ENCODE measurements around the gene PPP2R5E. TPM values are rescaled to one million over a fixed set of nuclear protein-coding genes. Genes with fewer than 3 reads are reported as not detected.
"Not testable (repeated sequence)": the region's sequence is repeated elsewhere in the genome, so short reads cannot be mapped to it uniquely, and the experiment has no call there.

Gene PPP2R5E
- total RNA-seq, 6 experiments from 2014 or later, result 12.5 to 34.8 (median 18.2) TPM

DNA sequence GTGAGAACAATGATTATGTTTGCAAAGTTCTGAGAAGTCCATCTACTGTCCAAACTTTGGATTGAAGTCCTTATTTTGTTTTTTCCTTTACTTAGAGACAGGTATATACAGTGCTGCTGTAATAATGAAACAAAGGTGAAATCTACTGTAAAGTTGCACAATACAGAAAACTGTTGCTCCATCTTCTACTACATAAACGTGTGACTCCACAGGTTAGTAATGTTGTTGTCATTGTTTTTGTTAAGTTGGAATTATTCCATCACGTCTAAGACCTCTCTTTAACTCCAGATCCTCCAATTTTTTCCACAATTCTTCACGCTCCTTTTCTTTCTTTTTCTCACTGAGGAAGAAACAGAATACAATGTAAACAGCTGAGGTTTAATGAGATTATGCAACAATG is 167.4 kb downstream of the PPP2R5E start:
- DNase-seq (no peak), ATAC-seq (peak in 1 of 4 donors; percentile 21)
- TF ChIP-seq, protein P1, sequence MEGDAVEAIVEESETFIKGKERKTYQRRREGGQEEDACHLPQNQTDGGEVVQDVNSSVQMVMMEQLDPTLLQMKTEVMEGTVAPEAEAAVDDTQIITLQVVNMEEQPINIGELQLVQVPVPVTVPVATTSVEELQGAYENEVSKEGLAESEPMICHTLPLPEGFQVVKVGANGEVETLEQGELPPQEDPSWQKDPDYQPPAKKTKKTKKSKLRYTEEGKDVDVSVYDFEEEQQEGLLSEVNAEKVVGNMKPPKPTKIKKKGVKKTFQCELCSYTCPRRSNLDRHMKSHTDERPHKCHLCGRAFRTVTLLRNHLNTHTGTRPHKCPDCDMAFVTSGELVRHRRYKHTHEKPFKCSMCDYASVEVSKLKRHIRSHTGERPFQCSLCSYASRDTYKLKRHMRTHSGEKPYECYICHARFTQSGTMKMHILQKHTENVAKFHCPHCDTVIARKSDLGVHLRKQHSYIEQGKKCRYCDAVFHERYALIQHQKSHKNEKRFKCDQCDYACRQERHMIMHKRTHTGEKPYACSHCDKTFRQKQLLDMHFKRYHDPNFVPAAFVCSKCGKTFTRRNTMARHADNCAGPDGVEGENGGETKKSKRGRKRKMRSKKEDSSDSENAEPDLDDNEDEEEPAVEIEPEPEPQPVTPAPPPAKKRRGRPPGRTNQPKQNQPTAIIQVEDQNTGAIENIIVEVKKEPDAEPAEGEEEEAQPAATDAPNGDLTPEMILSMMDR (IDR thresholded peaks at IDR 0.05), result no peak
- TF ChIP-seq POLR2A (IDR thresholded peaks at IDR 0.05), result no peak
- Histone ChIP-seq H3K9me3 (no peaks in the 10 kb centered on the region), H3K4me3 (no peak overlapping the region), H3K27me3 (no peaks in the 10 kb centered on the region), H3K4me1 (no peaks in the 10 kb centered on the region), H3K36me3 (peaks cover 0 to 18% (median 4%) of the 10 kb centered on the region in 4 donors), H3K27ac (no peak overlapping the region)
- 50% methylated on average over 3 of the region's 3 CpGs for WGBS (ENCODE audit: insufficient coverage, low coverage, low lambda C conversion rate, missing lambda C conversion rate)
- intact Hi-C loops (cut with DNase I), result no loop called here

- ATAC-seq; H3K27ac ChIP-seq; H3K4me1 ChIP-seq; DNase-seq; intact Hi-C loops (cut with DNase I); H3K9me3 ChIP-seq; H3K4me3 ChIP-seq; H3K27me3 ChIP-seq: not testable (repeated sequence)
- WGBS (ENCODE audit: insufficient coverage, low coverage, low lambda C conversion rate, missing lambda C conversion rate), result 79% methylated on average over 2 of the region's 2 CpGs
- H3K36me3 ChIP-seq, result peaks cover 0 to 14% (median 3%) of the 10 kb centered on the region in 4 donors
These were observed 171.6 kb downstream of the PPP2R5E start for GRCh38 chr14:63371613-63372012.

- no peak for DNase-seq
- intact Hi-C loops (cut with DNase I), result no loop called here
- Histone ChIP-seq H3K36me3 (peaks cover 0 to 13% (median 2%) of the 10 kb centered on the region in 4 donors), H3K27ac (no peak overlapping the region), H3K4me3 (no peak overlapping the region), H3K4me1 (no peaks in the 10 kb centered on the region), H3K9me3 (no peaks in the 10 kb centered on the region), H3K27me3 (no peaks in the 10 kb centered on the region)
- TF ChIP-seq, protein P1 (IDR thresholded peaks at IDR 0.05), result no peak
- TF ChIP-seq POLR2A (IDR thresholded peaks at IDR 0.05), result no peak
- 87% methylated on average over 2 of the region's 4 CpGs for WGBS (ENCODE audit: insufficient coverage, low coverage, low lambda C conversion rate, missing lambda C conversion rate)
- no peak for ATAC-seq
These were observed 172.1 kb downstream of the PPP2R5E start for GRCh38 chr14:63371033-63371432.

DNA sequence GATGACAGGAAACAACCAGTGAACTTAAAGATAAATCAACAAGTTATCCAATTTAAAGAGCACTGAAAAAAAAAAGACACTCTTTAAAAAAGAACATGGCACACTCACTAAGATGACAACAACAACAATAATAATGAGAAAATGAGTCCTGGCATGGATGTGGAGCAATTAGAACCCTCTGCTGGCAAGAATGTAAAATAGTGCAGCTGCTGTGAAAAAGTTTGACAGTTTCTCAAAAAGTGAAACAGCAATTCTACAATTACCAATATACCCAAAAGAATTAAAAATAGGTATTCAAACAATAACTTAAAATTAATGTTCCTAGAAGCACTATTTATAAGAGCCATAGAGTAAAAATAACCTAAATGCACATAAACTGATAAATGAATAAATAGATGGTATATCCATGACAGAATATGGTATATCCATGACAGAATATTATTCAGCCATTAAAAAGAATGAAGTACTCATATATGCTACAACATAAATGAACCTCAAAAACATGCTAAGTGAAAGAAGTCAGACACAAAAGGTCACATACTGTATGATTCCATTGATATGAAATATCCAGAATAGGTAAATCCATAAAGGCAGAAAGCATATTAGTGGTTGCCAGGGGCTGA is 175.3 kb downstream of the PPP2R5E start:
- H3K9me3 ChIP-seq, result no peaks in the 10 kb centered on the region
- no peaks in the 10 kb centered on the region for H3K27me3 ChIP-seq
- no peak for ATAC-seq
- TF ChIP-seq, protein P1 (IDR thresholded peaks at IDR 0.05), result no peak
- TF ChIP-seq POLR2A (IDR thresholded peaks at IDR 0.05), result no peak
- H3K27ac ChIP-seq, result no peak overlapping the region
- DNase-seq, result no peak
- H3K4me1 ChIP-seq, result no peaks in the 10 kb centered on the region
- intact Hi-C loops (cut with DNase I), result no loop called here
- H3K36me3 ChIP-seq, result no peaks in the 10 kb centered on the region
- H3K4me3 ChIP-seq, result no peak overlapping the region

DNA sequence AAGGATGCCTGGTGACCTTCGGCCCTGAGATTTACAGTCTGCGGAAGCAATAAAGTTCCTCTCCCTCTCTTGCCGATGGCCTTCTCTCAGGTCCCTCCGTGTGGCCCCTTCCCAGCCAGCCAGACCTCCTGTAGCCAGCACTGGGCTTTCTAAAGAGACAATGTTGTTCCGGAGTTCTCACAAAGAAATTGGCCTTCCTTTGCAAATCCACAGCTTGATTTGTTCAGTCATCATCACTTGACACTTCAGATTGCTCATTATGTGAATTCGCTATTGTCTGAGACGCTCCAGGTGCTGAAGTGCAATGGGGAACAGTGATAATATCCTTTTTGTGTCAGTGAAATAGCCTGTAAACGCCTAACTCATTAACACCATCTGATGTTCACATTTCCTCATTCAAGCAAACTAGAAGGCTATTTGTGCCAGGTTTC is 180.8 kb downstream of the PPP2R5E start:
- Histone ChIP-seq H3K4me3 (no peak overlapping the region), H3K36me3 (no peaks in the 10 kb centered on the region), H3K27ac (no peak overlapping the region), H3K9me3 (no peaks in the 10 kb centered on the region), H3K27me3 (no peaks in the 10 kb centered on the region), H3K4me1 (no peaks in the 10 kb centered on the region)
- 64% methylated on average over 7 of the region's 8 CpGs for WGBS (ENCODE audit: insufficient coverage, low coverage, low lambda C conversion rate, missing lambda C conversion rate)
- ATAC-seq (no peak), DNase-seq (no peak)
- intact Hi-C loops (cut with DNase I), result no loop called here
- TF ChIP-seq, protein P1 (IDR thresholded peaks at IDR 0.05), result no peak
- TF ChIP-seq POLR2A (IDR thresholded peaks at IDR 0.05), result no peak

Measured in right lobe of liver (tissue), 6 donors.